GM18951 (cell line): ENCODE results near the gene GRIK2.

Experiments used
- POLR2A ChIP-seq: IDR thresholded peaks from 4 replicates; pipeline ENCODE4 v1.6.1; 2011; ENCODE audit warnings: mild to moderate bottlenecking; ENCODE audit not compliant: insufficient read length, insufficient read depth; ENCODE audit errors: extremely low read depth
- in situ Hi-C: fragments of 300-500 bp; cut with MboI; formaldehyde crosslinking; loops from one replicate; pipeline ENCODE4 v1.12.0; 2022; ENCODE audit warnings: low sequenced_read_pairs, mixed read lengths, inconsistent platforms; ENCODE audit not compliant: unreplicated experiment

Gene GRIK2

DNA sequence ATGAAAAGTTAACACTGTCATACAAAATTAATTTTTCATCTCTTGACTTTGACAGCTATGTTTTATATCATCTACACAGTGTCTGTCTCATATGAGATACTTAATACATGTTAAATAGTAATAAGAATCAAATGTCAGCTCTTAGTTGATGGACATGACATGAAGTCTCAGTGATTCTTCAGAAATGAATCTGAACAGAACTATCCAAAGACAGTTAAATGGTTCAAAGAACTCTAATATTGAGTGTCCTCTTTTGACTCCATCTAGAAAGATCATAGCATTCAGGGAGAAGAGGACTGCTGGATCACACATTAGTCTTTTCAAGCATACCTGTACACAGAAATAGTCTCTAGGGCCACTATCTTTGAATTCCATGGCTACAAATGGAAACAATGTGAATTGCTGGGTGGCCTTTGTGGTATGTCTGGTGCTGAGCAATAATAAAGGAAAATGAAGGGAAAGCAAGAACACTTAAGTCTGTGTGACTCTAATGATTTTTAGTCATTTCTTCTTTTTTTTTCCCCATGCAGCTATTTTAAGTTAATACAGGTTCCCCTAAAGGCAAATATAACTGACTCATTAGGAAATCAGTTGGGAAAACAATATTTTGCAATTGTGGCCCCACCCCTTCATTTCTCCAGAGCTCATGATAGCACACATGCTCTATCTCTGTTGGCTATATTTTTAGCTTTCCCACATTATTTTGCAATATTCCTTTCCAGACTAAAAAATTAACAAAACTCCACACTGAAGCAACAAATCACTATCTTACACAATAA lies 367.5 kb downstream of the GRIK2 start:
- no peak for TF ChIP-seq POLR2A
- in situ Hi-C loops = no loop called here

DNA sequence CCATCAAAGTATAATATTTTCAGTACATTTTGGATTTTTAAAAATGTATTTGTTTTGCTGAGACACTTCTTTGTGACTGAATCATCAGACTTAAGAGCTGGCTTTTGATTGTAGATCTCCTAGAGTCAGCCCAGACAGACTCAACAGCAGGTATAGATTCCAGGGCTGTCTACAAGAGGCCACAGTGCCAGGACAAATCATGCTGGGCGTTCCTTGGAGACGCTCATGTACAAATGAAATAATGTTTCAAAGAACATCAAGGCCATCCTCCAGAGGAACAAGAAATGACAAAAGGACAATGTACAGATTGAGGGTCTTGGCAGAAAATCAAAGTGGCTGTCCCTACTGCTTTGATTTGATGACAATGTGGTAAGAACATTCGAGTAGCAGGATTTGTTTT lies 369.3 kb downstream of the GRIK2 start:
- in situ Hi-C loops = no loop called here
- no peak for TF ChIP-seq POLR2A

DNA sequence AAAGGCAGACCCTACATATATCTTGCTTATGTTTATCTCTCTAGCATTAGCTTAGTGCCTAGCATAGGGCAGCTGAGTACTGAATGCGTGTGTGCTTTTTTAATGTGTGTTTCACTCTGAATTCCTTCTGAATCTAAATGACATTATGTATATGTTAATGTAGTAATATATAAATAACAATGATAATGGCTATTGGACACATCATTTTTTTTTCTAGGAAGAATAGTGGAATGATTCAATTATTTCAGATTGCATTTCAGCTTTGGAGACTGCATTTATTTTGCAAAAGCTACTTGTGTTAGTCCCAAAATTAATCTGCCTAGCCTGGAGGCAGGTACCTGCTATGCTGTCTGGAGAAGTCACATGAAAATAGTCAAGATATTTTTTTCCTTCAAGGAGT lies 371.8 kb downstream of the GRIK2 start:
- in situ Hi-C loops = no loop called here
- no peak for TF ChIP-seq POLR2A

DNA sequence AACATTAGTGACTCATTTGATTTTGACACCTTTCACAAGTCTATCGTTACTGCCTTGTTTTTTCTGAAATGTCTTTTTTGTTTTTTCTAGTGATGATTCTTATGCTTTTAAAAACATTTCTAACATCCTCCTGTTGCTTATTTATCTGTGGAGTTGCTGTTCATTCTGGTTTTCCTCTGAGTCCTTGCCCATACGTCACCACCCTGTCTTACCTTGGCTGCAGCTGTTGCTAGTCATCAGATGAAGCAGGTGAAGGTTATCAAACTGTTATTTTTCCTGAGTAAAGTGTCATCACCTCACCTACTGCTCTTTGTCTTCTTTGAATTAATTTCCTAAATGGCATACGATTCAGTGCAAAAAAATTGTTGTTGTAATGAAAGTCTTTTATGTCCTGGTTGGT lies 376.6 kb downstream of the GRIK2 start:
- no peak for TF ChIP-seq POLR2A
- in situ Hi-C loops = no loop called here

DNA sequence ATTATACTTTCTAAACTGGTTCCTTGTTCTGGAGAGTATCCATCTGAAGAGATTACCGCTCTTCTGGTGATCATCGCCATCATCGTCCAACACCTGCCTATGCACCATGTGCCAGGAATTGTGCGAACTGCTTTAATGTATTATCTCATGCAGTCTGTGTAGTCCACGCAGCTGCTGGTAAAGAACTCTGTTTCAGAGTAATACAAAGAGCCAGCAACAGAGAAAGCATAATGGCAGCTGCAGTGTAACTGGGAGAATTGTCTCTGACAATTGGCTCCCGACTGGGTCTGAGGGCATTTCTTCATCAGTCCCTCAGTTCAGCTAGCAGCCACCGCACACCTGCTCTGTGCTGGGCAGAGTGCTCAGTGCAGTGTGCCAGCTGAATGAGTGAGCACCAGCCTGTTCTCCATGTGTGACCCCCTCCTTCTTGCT lies 383.4 kb downstream of the GRIK2 start:
- in situ Hi-C loops = no loop called here
- TF ChIP-seq POLR2A = no peak

DNA sequence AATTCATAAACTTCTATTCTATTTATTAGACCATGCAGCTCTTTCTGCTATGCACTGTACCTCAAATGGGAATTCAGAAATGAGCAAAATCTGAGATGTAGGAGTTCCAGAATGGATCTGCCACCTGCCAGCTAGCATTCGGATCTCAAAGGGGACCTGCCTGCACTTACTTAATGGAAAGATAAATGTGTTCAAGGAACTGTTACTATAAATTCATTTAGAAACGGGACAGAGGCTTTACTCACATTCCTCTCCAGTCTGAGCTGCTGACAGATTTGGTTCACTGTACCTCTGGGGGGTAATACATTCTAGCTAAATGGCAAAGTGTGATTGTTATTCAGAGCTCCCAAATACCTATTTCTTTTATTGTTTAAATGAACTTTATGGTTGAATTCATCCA lies 384.1 kb downstream of the GRIK2 start:
- in situ Hi-C loops = no loop called here
- no peak for TF ChIP-seq POLR2A

DNA sequence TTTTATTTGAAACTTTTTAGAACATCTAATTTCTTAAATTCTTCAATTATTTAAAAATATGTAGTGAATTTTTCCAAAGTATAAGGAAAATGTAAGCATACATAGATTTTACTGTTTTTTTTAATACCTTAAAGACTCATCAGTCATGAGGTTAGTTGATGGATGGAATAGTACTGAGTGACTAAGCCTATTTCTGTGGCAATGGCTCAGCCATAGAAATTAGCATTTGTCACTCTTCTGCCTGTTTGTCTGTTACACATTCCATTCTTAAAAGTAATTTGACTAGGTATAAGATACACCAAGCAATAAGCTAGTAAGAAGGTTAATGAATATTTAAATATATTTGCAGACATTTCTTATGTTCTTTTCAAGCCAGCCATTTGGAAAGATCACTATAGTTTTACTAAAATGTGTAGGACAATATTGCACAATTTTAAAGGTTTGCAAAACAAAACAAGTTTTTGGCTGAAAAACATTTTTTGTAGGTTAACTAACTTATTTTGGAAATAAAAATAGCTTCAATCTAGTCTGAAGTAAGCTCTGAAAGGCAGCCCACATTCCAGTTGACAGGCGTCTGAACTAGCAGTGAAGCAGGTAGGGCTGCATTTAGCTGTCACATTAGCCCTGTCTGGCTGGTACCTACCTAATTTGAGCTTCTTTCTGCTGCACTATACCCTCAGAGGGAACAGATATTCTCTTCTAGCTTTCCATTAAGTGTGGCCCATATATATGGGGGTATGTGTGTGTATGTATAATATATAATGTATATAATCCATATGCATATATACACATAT lies 385.7 kb downstream of the GRIK2 start:
- in situ Hi-C loops = no loop called here
- TF ChIP-seq POLR2A = no peak

DNA sequence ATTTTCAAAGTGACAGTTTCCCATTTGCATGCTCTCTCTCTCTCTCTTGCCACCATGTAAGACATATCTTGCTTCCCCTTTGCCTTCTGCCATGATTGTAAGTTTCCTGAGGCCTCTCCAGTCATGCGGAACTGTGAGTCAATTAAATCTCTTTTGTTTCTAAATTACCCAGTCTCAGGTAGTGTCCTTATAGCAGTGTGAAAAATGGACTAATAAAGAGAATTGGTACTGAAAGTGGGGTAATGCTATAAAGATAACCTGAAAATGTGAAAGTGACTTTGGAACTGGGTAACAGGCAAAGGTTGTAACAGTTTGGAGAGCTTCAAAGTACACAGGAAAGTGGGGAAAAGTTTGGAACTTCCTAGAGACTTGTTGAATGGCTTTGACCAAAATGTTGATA lies 389.8 kb downstream of the GRIK2 start:
- no peak for TF ChIP-seq POLR2A
- in situ Hi-C loops = no loop called here

DNA sequence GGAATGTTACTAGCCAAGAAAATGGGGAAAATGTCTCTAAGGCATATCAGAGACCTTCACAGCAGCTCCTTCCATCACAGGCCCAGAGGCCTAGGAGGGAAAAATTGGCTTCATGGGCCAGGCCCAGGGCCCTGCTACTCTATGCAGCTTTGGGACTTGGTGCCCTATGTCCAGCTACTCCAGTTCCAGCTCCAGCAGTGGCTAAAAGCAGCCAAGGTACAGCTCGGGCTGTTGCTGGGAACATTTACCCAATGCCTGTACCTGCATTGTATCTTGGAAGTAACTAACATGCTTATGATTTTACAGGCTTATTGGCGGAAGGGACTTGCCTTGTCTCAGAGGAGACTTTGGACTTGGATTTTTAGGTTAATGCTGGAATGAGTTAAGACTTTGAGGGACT lies 390.6 kb downstream of the GRIK2 start:
- no peak for TF ChIP-seq POLR2A
- in situ Hi-C loops = no loop called here

DNA sequence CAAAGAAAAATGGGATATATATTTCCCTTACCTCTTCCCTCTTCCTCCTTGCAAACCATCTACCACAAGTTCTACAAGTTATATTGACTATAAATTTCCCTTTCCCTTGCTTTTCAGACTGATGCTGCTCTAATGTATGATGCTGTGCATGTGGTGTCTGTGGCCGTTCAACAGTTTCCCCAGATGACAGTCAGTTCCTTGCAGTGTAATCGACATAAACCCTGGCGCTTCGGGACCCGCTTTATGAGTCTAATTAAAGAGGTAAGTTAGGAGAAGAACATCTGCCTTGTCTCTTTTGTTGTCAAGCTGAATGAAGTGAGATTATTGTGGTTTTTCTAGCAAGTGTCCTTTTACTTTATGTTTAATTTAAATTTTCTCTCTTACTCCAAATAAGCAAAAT lies 406.0 kb downstream of the GRIK2 start:
- TF ChIP-seq POLR2A = no peak
- in situ Hi-C loops = no loop called here

DNA sequence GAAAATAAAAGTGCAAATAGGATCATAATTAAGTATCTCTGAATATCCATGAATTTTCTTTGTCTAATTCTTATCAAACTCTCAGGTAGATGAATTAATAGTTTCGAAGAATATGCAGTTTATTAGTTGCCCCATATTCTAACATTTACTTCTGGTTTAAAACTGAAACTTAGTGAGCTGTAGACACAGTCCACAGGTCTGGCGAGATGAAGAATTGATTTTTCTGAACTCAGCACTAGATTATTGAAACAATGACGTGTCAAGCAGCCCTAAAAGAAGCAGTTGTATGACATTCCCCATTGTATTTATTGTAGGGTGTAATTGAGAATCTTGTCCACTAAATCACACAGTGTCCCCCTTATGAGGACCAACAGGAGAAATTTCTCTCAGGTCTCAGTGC lies 407.1 kb downstream of the GRIK2 start:
- in situ Hi-C loops = no loop called here
- TF ChIP-seq POLR2A = no peak

DNA sequence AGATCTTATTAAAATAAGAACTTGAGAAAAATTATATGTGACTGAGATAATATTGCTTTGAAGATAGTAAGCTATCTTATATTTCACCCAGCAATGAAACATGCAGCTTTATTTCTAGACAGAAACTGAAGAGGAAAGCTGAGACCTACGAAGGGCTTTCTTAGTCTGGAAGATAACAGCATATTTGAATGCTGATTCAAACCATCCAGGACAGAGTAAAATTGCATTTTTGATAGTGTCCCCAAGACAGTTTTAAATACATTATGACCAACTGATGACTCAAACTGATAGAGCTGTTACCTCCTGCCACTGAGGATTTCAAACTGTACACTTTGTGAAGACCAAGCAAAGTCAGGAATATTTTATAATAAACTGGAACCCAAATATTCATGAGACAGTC lies 409.6 kb downstream of the GRIK2 start:
- TF ChIP-seq POLR2A = no peak
- in situ Hi-C loops = no loop called here

DNA sequence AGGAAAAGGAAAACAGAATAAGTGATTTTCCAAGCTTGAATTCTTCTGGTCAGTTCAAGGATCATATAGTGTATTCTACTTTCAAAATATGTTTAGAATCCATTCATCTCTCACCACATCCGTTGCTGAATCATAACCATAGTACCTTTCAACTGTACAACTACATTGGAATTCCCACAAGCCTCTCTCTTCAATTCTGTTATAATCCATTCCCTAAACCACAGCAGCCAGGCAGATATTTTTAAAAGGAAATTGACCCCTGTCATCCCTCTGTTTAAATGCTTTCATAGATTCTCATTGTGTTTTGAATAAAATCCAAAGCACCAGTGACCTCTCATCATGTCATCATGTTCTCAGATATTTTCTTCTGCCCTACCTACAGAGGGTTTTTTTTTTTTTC lies 412.7 kb downstream of the GRIK2 start:
- no peak for TF ChIP-seq POLR2A
- in situ Hi-C loops = no loop called here

DNA sequence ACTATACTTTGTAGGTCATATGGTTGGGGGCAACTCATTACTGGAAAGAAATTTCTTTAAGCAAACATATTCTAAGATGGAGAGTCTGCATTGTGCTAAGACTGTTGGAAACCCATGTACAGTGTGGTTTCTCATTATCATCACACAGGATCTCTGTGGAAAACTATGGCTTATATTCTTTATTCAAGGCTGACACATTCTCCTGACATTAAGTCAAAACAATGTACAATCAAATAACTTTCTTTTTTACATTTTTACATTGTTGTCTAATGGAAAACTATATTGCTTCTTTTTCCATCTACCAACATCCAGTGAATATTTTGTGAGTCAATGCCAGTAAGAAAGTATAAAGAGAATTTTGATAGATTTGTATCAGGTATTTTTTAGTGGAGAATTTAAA lies 417.6 kb downstream of the GRIK2 start:
- no peak for TF ChIP-seq POLR2A
- in situ Hi-C loops = no loop called here

DNA sequence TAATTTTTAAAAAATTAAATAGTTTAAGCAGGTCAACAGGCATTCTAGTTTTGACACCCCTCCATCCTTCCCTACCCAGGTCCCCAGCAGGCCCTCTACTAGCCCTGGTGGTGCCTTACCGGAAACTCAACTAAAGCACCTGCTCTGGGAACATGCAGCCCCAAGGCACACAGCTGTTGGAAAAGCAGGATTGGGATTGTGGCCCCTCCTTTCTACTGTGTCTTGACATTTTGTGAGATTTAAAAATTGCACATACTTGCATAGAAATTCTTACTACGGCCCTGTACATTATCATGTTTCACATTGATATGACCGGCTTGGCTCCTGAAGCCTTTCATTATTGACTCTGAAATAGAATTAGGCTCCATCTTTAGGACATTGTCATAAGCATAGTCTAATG lies 423.2 kb downstream of the GRIK2 start:
- TF ChIP-seq POLR2A = no peak

DNA sequence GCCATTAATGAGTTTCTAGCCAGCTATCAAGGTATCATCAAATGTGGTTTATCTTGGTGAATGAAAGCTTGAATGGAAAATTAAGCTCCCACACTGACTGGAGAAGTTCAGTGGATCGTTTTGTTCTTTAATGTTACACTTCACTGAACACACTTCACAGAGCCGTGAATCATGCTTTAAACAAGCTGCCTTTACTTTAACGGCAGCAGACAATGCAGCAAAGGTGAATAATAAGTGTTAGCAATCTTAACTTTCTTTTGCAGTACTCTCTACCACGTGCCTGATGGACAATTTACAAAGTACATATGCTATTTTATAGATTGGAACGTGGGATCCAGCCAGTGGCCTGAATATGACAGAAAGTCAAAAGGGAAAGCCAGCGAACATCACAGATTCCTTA lies 424.5 kb downstream of the GRIK2 start:
- in situ Hi-C loops = no loop called here
- TF ChIP-seq POLR2A = no peak

More for the DNA sequence above, 423.2 kb downstream of the GRIK2 start:
- in situ Hi-C loops = no loop called here
